Measurements from ENCODE around the gene PIAS1. TPM values are rescaled to one million over a fixed set of nuclear protein-coding genes. Genes with fewer than 3 reads are reported as not detected.
"Not testable (repeated sequence)": the region's sequence is repeated elsewhere in the genome, so short reads cannot be mapped to it uniquely, and the experiment has no call there.

Gene PIAS1
- total RNA-seq, 1 experiment from 2014 or later = 3.6 TPM

- no peak for DNase-seq (ENCODE audit: low read depth)
- in situ Hi-C loops (cut with HindIII; ENCODE audit: low pct_unique_long_range_greater_than_20kb, low sequenced_read_pairs) = no loop called here
Measured at GRCh38 chr15:68149059-68149458, 94.9 kb downstream of the PIAS1 start.

GRCh38 chr15:68150187-68150586 is 96.1 kb downstream of the PIAS1 start:
- DNase-seq (ENCODE audit: low read depth) = no peak
- in situ Hi-C loops (cut with HindIII; ENCODE audit: low pct_unique_long_range_greater_than_20kb, low sequenced_read_pairs) = no loop called here

DNA sequence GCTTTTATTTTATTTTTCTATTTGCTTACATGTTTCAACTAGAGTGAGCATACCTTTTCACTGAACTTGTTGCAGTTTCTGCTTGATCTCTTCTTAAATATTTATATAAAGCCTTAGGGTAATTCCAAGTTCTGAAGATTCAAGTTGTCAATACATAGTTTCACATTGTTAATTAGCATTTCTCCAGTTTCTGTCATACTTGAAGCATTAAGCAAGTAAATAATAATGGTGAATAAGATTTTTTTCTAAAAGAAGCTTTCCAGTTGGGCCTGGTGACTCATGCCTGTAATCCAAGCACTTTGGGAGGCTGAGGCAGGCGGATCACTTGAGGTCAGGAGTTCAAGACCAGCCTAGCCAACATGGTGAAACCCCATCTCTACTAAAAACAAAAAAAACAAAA is 97.2 kb downstream of the PIAS1 start:
- no peak for DNase-seq (ENCODE audit: low read depth)

GRCh38 chr15:68152342-68152741 is 98.2 kb downstream of the PIAS1 start:
- DNase-seq (ENCODE audit: low read depth) = no peak
- in situ Hi-C loops (cut with HindIII; ENCODE audit: low pct_unique_long_range_greater_than_20kb, low sequenced_read_pairs) = no loop called here

More for the DNA sequence above, 97.2 kb downstream of the PIAS1 start:
- in situ Hi-C loops (cut with HindIII; ENCODE audit: low pct_unique_long_range_greater_than_20kb, low sequenced_read_pairs) = no loop called here

DNA sequence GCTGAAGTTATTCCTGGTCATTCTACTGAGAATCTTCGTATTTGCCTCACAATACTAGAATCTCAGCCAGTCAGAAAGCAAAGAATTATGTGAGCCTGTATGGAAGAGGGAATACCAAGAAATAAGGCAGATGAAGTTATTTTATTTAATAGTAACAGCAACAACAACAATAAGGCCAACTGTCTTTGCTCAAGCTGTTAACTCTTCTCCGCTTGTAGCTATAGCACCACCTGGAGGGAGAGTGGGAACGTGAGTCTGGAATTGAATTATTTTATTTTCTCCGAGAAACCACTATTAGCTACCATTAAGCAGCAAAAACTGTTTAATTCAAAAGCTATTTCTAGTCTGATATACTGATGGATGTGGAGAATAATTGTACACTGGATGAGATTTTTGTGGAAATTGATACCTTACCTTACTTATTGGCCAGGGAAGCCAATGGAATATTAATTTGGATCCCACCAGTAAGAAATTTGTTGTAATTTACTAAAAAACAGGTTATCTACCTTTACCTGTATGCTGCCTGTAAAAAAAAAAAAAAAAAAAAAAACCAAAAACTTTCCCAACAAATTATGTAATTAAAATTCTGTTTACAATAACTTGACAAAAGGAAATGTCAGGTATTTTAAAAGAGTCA is 100.9 kb downstream of the PIAS1 start:
- peak; percentile 55 for DNase-seq (ENCODE audit: low read depth)
- in situ Hi-C loops (cut with HindIII; ENCODE audit: low pct_unique_long_range_greater_than_20kb, low sequenced_read_pairs) = no loop called here

GRCh38 chr15:68157074-68157473 is 103.0 kb downstream of the PIAS1 start:
- in situ Hi-C loops (cut with HindIII; ENCODE audit: low pct_unique_long_range_greater_than_20kb, low sequenced_read_pairs) = no loop called here
- no peak for DNase-seq (ENCODE audit: low read depth)

DNA sequence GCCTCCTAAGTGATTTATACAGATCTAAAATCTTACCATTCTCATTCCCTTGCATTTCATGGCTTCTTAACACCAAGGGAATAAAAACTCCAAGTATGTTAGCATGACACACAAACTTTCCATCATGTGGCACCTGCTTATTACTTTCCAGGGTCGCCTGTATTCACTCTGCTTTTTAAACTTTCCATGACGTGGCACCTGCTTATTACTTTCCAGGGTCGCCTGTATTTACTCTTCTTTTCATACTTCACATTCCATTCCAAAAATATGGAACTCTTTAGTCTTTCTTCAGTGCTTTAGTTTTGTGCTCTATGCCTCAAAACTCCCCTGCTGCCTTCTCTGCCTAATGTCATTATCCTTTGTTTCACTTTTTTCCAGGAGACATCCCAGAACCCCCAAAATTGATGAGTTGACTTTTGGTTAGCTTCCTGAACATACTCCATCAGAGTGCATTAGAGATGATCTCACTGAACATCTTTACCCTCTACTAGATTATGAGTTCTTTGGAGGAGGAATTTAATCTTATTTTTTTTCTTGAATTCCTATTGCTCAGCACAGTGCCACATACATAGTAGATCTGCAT is 104.0 kb downstream of the PIAS1 start:
- no peak for DNase-seq (ENCODE audit: low read depth)
- in situ Hi-C loops (cut with HindIII; ENCODE audit: low pct_unique_long_range_greater_than_20kb, low sequenced_read_pairs) = no loop called here

DNA sequence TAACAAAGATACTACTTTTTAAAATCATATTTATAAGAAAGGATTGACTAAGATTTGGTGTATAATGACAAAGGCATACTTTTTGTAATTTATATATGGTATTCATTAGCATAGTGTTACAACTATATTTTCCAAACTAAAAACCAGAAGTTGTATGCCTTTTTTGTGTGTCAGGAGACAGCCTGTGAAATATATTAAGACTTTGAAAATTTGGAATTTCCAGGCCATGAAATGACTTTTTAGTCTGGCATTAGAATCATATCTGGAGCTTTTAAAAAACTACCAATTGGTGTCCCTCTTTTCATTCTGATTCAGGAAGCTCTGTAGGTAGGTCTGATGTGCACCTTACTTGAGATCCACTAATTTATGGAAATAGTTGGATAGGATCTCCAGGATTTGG is 109.1 kb downstream of the PIAS1 start:
- in situ Hi-C loops (cut with HindIII; ENCODE audit: low pct_unique_long_range_greater_than_20kb, low sequenced_read_pairs) = no loop called here
- no peak for DNase-seq (ENCODE audit: low read depth)

DNA sequence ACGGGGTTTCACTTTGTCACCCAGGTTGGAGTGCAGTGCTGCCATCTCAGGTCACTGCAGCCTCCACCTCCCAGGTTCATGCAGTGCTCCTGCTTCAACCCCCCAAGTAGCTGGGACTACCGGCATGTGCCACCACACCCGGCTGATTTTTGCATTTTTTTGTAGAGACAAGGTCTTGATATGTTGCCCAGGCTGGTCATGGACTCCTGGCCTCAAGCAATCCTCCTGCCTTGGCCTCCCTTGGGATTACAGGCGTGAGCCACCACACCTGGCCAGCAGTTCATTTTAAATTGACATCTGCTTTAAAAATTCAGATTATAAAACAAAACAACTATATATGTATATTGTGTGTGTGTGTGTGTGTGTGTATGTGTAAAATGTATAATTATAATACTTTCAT is 112.7 kb downstream of the PIAS1 start:
- no peak for DNase-seq (ENCODE audit: low read depth)
- in situ Hi-C loops (cut with HindIII; ENCODE audit: low pct_unique_long_range_greater_than_20kb, low sequenced_read_pairs) = no loop called here

- in situ Hi-C loops (cut with HindIII; ENCODE audit: low pct_unique_long_range_greater_than_20kb, low sequenced_read_pairs); DNase-seq (ENCODE audit: low read depth): not testable (repeated sequence)
Measured at GRCh38 chr15:68172037-68172436, 117.9 kb downstream of the PIAS1 start.

GRCh38 chr15:68173119-68173518 is 119.0 kb downstream of the PIAS1 start:
- in situ Hi-C loops (cut with HindIII; ENCODE audit: low pct_unique_long_range_greater_than_20kb, low sequenced_read_pairs) = no loop called here

DNA sequence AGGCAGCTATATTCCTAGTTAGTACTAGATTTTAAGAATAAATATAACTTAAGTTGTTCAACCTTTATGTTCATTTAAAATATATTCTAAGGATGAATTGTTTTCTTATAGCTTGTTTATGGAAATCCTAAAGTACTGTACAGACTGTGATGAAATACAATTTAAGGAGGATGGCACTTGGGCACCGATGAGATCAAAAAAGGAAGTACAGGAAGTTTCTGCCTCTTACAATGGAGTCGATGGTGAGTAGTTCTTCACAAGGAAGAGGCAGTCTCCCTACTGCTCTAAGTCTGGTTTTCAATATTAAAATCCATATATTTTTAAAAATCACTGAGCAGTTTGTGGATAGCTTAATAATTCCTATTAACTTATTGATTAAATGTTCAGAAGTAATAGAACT is 121.4 kb downstream of the PIAS1 start:
- DNase-seq (ENCODE audit: low read depth) = no peak
- in situ Hi-C loops (cut with HindIII; ENCODE audit: low pct_unique_long_range_greater_than_20kb, low sequenced_read_pairs) = no loop called here

More at GRCh38 chr15:68173119-68173518, 119.0 kb downstream of the PIAS1 start:
- no peak for DNase-seq (ENCODE audit: low read depth)

DNA sequence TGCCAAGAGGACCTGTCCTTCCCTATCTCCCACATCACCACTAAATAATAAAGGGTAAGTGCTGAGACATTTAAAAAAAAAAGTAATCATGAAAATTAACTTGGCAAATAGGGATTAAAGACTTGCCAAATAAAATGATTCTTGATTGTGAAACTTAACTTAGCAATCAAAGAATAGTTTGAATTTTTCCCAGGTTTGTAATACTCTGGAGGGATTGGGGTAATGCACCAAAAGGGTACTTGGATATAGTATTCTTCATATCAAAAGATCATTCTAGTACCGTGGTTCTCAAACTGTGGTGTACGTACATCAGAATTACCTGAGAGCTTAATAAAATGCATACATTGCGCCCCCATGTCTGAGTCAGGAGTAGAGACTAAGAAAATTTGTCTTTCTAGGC is 122.5 kb downstream of the PIAS1 start:
- in situ Hi-C loops (cut with HindIII; ENCODE audit: low pct_unique_long_range_greater_than_20kb, low sequenced_read_pairs) = no loop called here
- DNase-seq (ENCODE audit: low read depth) = no peak

- in situ Hi-C loops (cut with HindIII; ENCODE audit: low pct_unique_long_range_greater_than_20kb, low sequenced_read_pairs) = no loop called here
- no peak for DNase-seq (ENCODE audit: low read depth)
Measured at GRCh38 chr15:68177742-68178141, 123.6 kb downstream of the PIAS1 start.

DNA sequence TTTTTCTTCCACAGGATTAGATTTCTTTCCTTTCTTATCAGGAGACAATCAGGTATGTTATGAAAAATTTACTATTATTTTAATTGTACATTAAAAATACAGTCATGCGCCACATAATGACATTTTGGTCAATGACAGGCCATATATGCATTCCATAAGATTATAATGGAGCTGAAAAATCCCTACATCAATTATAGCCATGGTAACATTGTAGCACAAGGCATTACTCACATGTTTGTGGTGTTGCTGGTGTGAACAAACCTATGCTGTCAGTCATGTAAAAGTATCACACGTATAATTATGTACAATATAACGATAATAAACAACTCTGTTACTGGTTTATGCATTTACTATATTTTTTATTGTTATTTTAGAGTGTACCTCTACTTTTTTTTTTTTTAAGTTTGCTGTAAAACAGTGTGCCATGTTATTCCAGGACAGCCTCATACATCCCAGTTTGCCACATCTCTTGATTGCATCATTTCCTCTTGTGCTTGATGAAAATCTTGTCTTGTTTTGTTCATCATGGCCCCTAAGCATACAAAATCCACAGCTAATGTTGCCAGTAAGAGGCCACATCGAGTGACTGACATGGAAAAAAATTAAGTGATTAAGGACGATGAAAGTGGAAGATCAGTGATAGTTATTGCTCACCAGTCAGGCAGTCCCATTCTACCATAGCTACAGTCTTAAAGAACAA is 129.7 kb downstream of the PIAS1 start:
- in situ Hi-C loops (cut with HindIII; ENCODE audit: low pct_unique_long_range_greater_than_20kb, low sequenced_read_pairs) = no loop called here
- no peak for DNase-seq (ENCODE audit: low read depth)

DNA sequence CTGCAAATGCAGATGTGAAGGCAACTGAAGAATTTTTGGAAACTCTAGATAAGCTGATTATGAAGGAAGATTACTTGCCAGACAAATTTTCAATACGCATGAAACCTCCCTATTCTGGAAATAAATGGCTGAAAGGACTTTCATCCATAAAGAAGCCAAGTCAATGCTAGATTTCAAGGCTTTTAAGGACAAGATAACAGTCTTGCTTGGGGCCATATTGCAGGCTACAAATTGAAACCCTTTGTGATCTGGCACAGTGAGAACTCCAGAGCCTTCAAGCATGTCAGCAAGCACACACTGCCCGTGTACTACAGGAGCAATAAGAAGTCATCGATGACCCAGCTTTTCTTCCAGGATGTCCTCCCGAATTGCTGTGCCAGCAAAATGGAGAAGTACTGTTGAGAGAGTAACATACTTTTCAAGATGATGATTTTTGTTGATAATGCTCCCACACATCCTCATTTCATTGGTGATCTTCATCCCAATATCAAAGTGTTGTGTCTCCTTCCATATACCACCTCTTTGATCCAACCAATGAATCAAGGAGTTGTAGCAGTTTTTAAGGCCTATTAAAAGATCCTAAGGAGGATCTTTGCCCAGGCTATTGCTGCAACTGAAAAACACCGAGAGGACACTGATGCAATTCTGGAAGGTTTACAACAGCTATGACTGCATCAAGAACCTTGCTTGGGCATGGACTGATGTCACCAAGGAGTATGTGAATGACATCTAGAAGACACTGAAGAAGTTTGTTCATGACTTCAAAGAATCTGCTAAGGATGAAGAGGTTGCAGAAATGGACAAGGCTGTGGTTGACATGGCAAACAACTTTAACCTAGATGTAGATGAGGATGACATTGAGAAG is 130.7 kb downstream of the PIAS1 start:
- no peak for DNase-seq (ENCODE audit: low read depth)
- in situ Hi-C loops (cut with HindIII; ENCODE audit: low pct_unique_long_range_greater_than_20kb, low sequenced_read_pairs) = no loop called here

DNA sequence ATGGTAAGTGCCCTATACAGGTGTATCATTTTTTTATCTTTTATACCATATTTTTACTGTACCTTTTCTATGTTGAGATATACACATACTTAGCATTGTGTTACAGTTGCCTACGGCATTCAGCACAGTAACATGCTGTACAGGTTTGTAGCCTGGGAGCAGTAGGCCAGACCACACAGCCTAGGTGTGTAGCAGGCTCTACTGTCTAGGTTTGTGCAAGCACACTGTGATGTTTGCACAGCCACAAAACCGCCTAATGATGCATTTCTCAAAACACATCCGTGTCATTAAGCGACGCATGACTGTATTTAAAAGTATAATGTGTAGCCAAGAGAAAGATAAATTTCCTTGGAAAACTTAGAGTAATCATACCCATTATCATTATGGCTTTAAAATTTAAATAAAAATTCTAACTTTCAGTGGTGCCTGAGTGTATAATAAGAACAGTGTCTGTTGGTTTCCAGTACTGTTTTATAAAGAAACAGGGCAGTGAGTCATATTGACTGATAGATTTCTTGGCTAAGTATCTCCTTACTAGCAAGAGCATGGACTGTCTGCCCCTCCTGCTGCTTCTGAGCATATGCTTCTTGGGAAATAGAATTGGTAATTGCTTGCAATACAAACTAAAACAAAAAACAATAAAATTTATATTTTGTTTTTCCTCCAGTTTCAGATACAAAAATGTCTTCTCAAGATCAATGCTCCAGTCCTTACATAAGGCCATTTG is 132.7 kb downstream of the PIAS1 start:
- in situ Hi-C loops (cut with HindIII; ENCODE audit: low pct_unique_long_range_greater_than_20kb, low sequenced_read_pairs) = no loop called here
- DNase-seq (ENCODE audit: low read depth) = no peak

- in situ Hi-C loops (cut with HindIII; ENCODE audit: low pct_unique_long_range_greater_than_20kb, low sequenced_read_pairs) = no loop called here
- DNase-seq (ENCODE audit: low read depth) = no peak
Measured at GRCh38 chr15:68187559-68187958, 133.4 kb downstream of the PIAS1 start.
